H1 (cell line): ENCODE data around the gene HBS1L. TPM values are rescaled to one million over a fixed set of nuclear protein-coding genes. Genes with fewer than 3 reads are reported as not detected.

Experiments
- CTCF ChIA-PET: fragments of 300-600 bp; sonication (Branson Sonifier 250); formaldehyde crosslinking; loops from one replicate; lab custom pipeline; 2021; ENCODE audit not compliant: partially characterized antibody; lab: Charles Lee
- POLR2A ChIA-PET: fragments of 300-600 bp; sonication (Branson Sonifier 250); formaldehyde crosslinking; loops from one replicate; lab custom pipeline; 2021; ENCODE audit warnings: inconsistent platforms; ENCODE audit not compliant: partially characterized antibody; lab: Charles Lee
- DNase-seq, 2 experiments: peaks; one replicate each; pipeline versions ENCODE4 v3.0.0 to v3.0.0-alpha.2; 2010 to 2022; ENCODE audit warnings: low spot score in 2 of 2, low read depth in 1 of 2, mixed read lengths in 1 of 2
- FAIRE-seq: peaks from 2 replicates; lab custom pipeline; 2011; peaks lifted over from hg19 to GRCh38; lab: Jason Lieb, UNC
- H2AFZ ChIP-seq: 2 replicates; pipeline ENCODE4 v1.8.1; 2012; ENCODE audit warnings: low read length, inconsistent platforms
- H2AK5ac ChIP-seq: 2 replicates; pipeline ENCODE4 v1.6.1; 2013; ENCODE audit warnings: low read depth, low read length
- H2BK120ac ChIP-seq: replicated peaks from 2 replicates; pipeline ENCODE3; 2013; ENCODE audit warnings: low read depth, low read length, inconsistent platforms
- H2BK12ac ChIP-seq: 2 replicates; pipeline ENCODE4 v1.6.1; 2013; ENCODE audit warnings: low read depth, low read length
- H2BK15ac ChIP-seq: 2 replicates; pipeline ENCODE4 v1.6.1; 2013; ENCODE audit warnings: low read length
- H2BK20ac ChIP-seq: 2 replicates; pipeline ENCODE4 v1.6.1; 2013; ENCODE audit warnings: low read length
- H2BK5ac ChIP-seq: 2 replicates; pipeline ENCODE4 v1.6.1; 2013; ENCODE audit warnings: low read depth, low read length
- H3K14ac ChIP-seq: 2 replicates; pipeline ENCODE4 v1.6.1; 2013; ENCODE audit warnings: inconsistent platforms; ENCODE audit not compliant: insufficient read length
- H3K18ac ChIP-seq: 2 replicates; pipeline ENCODE4 v1.6.1; 2013; ENCODE audit warnings: low read length; ENCODE audit errors: extremely low read depth
- H3K23ac ChIP-seq: 2 replicates; pipeline ENCODE4 v1.6.1; 2013; ENCODE audit warnings: inconsistent platforms; ENCODE audit not compliant: insufficient read length
- H3K23me2 ChIP-seq: 2 replicates; pipeline ENCODE4 v1.6.1; 2013; ENCODE audit warnings: low read depth, low read length
- H3K27ac ChIP-seq: 2 replicates; pipeline ENCODE4 v1.6.1; 2011; ENCODE audit warnings: low read depth, low read length, inconsistent platforms
- H3K27me3 ChIP-seq, 4 experiments: replicated peaks in 1 of 4; 1 replicate in 1 of 4; 2 replicates in 3 of 4; pipeline versions ENCODE4 v1.6.1 to v1.8.1; 2011 to 2013; ENCODE audit warnings: low read length in 3 of 4, mild to moderate bottlenecking in 3 of 4, inconsistent platforms in 2 of 4, mixed read lengths in 2 of 4, moderate library complexity in 1 of 4; ENCODE audit not compliant: control insufficient read depth in 3 of 4, insufficient read depth in 3 of 4; ENCODE audit errors: extremely low read depth in 1 of 4
- H3K36me3 ChIP-seq, 4 experiments: 2 replicates each; pipeline versions ENCODE4 v1.6.1 to v1.8.1; 2011 to 2013; ENCODE audit warnings: mild to moderate bottlenecking in 4 of 4, low read length in 3 of 4, moderate library complexity in 2 of 4, control low read depth in 1 of 4, inconsistent platforms in 1 of 4; ENCODE audit not compliant: insufficient read depth in 4 of 4, control insufficient read depth in 2 of 4
- H3K4ac ChIP-seq: replicated peaks from 2 replicates; pipeline ENCODE3; 2013; ENCODE audit warnings: low read length, low read depth, mixed read lengths, inconsistent platforms; ENCODE audit not compliant: insufficient read length
- H3K4me1 ChIP-seq, 4 experiments: replicated peaks in 1 of 4; 1 replicate in 1 of 4; 2 replicates in 3 of 4; pipeline versions ENCODE4 v1.6.1 to v1.8.1; 2011 to 2013; ENCODE audit warnings: low read length in 3 of 4, inconsistent platforms in 2 of 4, mixed read lengths in 1 of 4; ENCODE audit not compliant: insufficient read depth in 4 of 4, control insufficient read depth in 3 of 4
- H3K4me2 ChIP-seq, 2 experiments: 2 replicates each; pipeline versions ENCODE4 v1.6.1 to v1.8.1; 2011 to 2013; ENCODE audit warnings: low read depth in 2 of 2, low read length in 2 of 2, control low read depth in 1 of 2, inconsistent platforms in 1 of 2, mild to moderate bottlenecking in 1 of 2; ENCODE audit not compliant: insufficient read depth in 1 of 2
- H3K4me3 ChIP-seq, 4 experiments: fragments of 200-600, 300-600 bp in 1 of 4; sonication (generic), shearing (Covaris generic), sonication (Bioruptor Twin) in 1 of 4; 2 replicates each; pipeline versions ENCODE4 v1.5.1 to v1.8.1; 2011 to 2016; ENCODE audit warnings: low read length in 4 of 4, low read depth in 3 of 4, control low read depth in 2 of 4, inconsistent platforms in 2 of 4, mild to moderate bottlenecking in 2 of 4, mixed read lengths in 1 of 4, moderate library complexity in 1 of 4; ENCODE audit not compliant: insufficient read depth in 2 of 4; ENCODE audit errors: extremely low read depth in 1 of 4
- H3K56ac ChIP-seq: replicated peaks from 2 replicates; pipeline ENCODE3; 2013; ENCODE audit warnings: low read depth, mild to moderate bottlenecking, mixed read lengths, low read length, inconsistent platforms; ENCODE audit not compliant: insufficient read length
- H3K79me1 ChIP-seq: 2 replicates; pipeline ENCODE4 v1.6.1; 2013; ENCODE audit warnings: low read depth, low read length, control low read depth
- H3K79me2 ChIP-seq, 2 experiments: 2 replicates each; pipeline versions ENCODE4 v1.6.1 to v1.8.1; 2012 to 2013; ENCODE audit warnings: low read length in 2 of 2, mild to moderate bottlenecking in 2 of 2, inconsistent platforms in 1 of 2; ENCODE audit not compliant: insufficient read depth in 2 of 2, control insufficient read depth in 1 of 2
- H3K9ac ChIP-seq, 4 experiments: replicated peaks in 1 of 4; 1 replicate in 1 of 4; 2 replicates in 3 of 4; pipeline versions ENCODE4 v1.6.1 to v1.8.1; 2011 to 2013; ENCODE audit warnings: low read depth in 3 of 4, low read length in 3 of 4, control low read depth in 2 of 4, mild to moderate bottlenecking in 2 of 4, moderate library complexity in 2 of 4, inconsistent platforms in 1 of 4; ENCODE audit errors: extremely low read depth in 1 of 4
- H3K9me3 ChIP-seq, 2 experiments: 2 replicates each; pipeline versions ENCODE4 v1.6.1 to v1.8.1; 2012 to 2013; ENCODE audit warnings: mild to moderate bottlenecking in 2 of 2, moderate library complexity in 2 of 2, control low read depth in 1 of 2, inconsistent platforms in 1 of 2, low read depth in 1 of 2, low read length in 1 of 2, mixed read lengths in 1 of 2; ENCODE audit not compliant: insufficient read depth in 2 of 2
- H4K20me1 ChIP-seq, 2 experiments: replicated peaks in 1 of 2; 2 replicates each; pipeline versions ENCODE3 to v1.8.1; 2011 to 2013; ENCODE audit warnings: inconsistent platforms in 2 of 2, low read length in 2 of 2, mild to moderate bottlenecking in 1 of 2; ENCODE audit not compliant: insufficient read depth in 2 of 2, control insufficient read depth in 1 of 2
- H4K5ac ChIP-seq: 2 replicates; pipeline ENCODE4 v1.6.1; 2013; ENCODE audit warnings: low read length, low read depth, mixed read lengths, inconsistent platforms; ENCODE audit not compliant: insufficient read length
- H4K8ac ChIP-seq: 2 replicates; pipeline ENCODE4 v1.8.0; 2013; ENCODE audit warnings: mild to moderate bottlenecking, moderate library complexity, low read length, inconsistent platforms; ENCODE audit not compliant: insufficient read depth; ENCODE audit errors: extremely low read depth
- H4K91ac ChIP-seq: replicated peaks from 2 replicates; pipeline ENCODE3; 2013; ENCODE audit warnings: low read length, mixed read lengths, inconsistent platforms; ENCODE audit not compliant: insufficient read length
- CEBPB ChIP-seq: IDR thresholded peaks from 2 replicates; pipeline ENCODE4 v1.6.1; 2012; ENCODE audit warnings: low read depth, low read length
- CTBP2 ChIP-seq: IDR thresholded peaks from 2 replicates; pipeline ENCODE4 v1.7.0; 2011; ENCODE audit warnings: borderline replicate concordance, mild to moderate bottlenecking, moderate library complexity, mixed read lengths, low read length; ENCODE audit not compliant: insufficient read depth, insufficient read length
- GABPA ChIP-seq: IDR thresholded peaks from 2 replicates; pipeline ENCODE4 v1.6.1; 2011; ENCODE audit warnings: mild to moderate bottlenecking, low read length, moderate library complexity, borderline replicate concordance; ENCODE audit not compliant: insufficient read depth
- MAFK ChIP-seq: IDR thresholded peaks from 2 replicates; pipeline ENCODE4 v1.6.1; 2012; ENCODE audit warnings: low read depth, mild to moderate bottlenecking, improper control_type of control experiment, low read length
- WGBS, 2 experiments: shearing (Covaris generic) in 1 of 2; methylation state at CpG; one replicate each; pipeline versions ENCODE4 v1.1.6 to v1.1.7; 2013 to 2015; ENCODE audit warnings: low lambda C conversion rate in 2 of 2, mixed read lengths in 2 of 2, inconsistent platforms in 1 of 2, low coverage in 1 of 2, missing lambda C conversion rate in 1 of 2; ENCODE audit not compliant: insufficient replicate concordance in 2 of 2, insufficient coverage in 1 of 2, insufficient read length in 1 of 2; ENCODE audit errors: extremely low coverage in 1 of 2, missing lambda C conversion rate in 1 of 2; 5-methylcytosine and 5-hydroxymethylcytosine counted together
- polyA plus RNA-seq, 7 experiments: library from polyadenylated mRNA; depleted of rRNA in 3 of 7; stranded (reverse) in 5 of 7; unstranded in 2 of 7; fragments of >200 nt in 5 of 7; fragments of 200-250 nt in 2 of 7; gene quantifications; 1 replicate in 5 of 7; 2 replicates in 1 of 7; 4 replicates in 1 of 7; pipeline versions ENCODE4 v1.2.1 to v1.2.3, GENCODE V29; 2011 to 2013; ENCODE audit warnings: missing spikeins in 2 of 7, mixed read lengths in 2 of 7
- total RNA-seq: library from RNA; stranded (reverse); fragmentation: NEBNext Ultra II Directional; extraction: Animal tissue kit (Norgen Biotek cat#: 25700); gene quantifications from 2 replicates; pipeline ENCODE4 v1.2.1, GENCODE V29; 2021
- TF ChIP-seq, protein P1 (sequence below), 3 experiments: IDR thresholded peaks; 1 replicate in 2 of 3; 2 replicates in 1 of 3; pipeline versions ENCODE4 v1.5.1 to v1.6.1; 2011; ENCODE audit warnings: low read length in 3 of 3, mild to moderate bottlenecking in 3 of 3, inconsistent platforms in 2 of 3, low read depth in 1 of 3, moderate library complexity in 1 of 3; ENCODE audit not compliant: insufficient read depth in 1 of 3; ENCODE audit errors: control extremely low read depth in 1 of 3

Gene HBS1L
- total and polyA plus RNA-seq, 2 of the 8 experiments (the other 6 are each of a cell fraction or from before 2014, with no cell fraction given), result 28.1 to 97.1 TPM

DNA sequence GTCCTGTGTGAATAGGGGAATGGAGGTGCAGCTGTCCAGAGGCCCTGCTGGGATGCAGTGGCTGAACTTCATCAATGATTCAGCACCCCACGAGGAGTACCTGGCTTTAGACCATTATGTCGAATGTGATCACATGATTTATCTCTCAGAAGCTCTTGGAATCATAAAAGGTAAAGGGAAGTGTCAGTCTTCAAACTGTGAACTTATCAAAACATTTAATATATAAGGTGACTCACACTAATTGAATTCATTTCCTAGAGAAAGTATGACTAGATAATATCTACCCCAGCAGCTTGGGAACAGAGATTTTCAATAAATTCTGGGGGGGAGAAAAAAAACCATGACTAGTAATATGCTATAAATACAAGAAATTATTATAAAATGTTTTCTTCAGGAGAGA, 134.2 kb downstream of the HBS1L start:
- H3K79me2 ChIP-seq, result no peaks in the 10 kb centered on the region
- no peak overlapping the region for H2AK5ac ChIP-seq
- no peak overlapping the region for H4K8ac ChIP-seq
- H3K23me2 ChIP-seq, result no peaks in the 10 kb centered on the region
- H3K14ac ChIP-seq, result no peak overlapping the region
- H3K18ac ChIP-seq, result no peak overlapping the region
- DNase-seq (no peak), FAIRE-seq (no peak)
- H3K9ac ChIP-seq, result no peak overlapping the region
- no peak overlapping the region for H3K27ac ChIP-seq
- 94% methylated on average over 2 of the region's 2 CpGs; no CpG with 5 or more reads in 1 of the 2 experiments for whole genome bisulfite sequencing, 2 experiments
- no peaks in the 10 kb centered on the region for H3K36me3 ChIP-seq
- ChIA-PET POLR2A (interaction anchor here (0.6 kb wide), 2 partner anchors 83 to 745 kb away, joined by 3 read pairs; no protein-coding TSS in a partner anchor), CTCF (interaction anchor here (0.8 to 1.8 kb wide), 3 partner anchors 18 to 767 kb away, joined by 3 to 6 read pairs (median 3); no protein-coding TSS in a partner anchor)
- H3K56ac ChIP-seq, result no peak overlapping the region
- H3K9me3 ChIP-seq, result no peaks in the 10 kb centered on the region
- no peak overlapping the region for H3K4me3 ChIP-seq
- H4K91ac ChIP-seq, result no peak overlapping the region
- no peak overlapping the region for H3K4me2 ChIP-seq
- H2BK20ac ChIP-seq, result no peak overlapping the region
- H2BK12ac ChIP-seq, result no peak overlapping the region
- no peaks in the 10 kb centered on the region for H4K20me1 ChIP-seq
- no peak overlapping the region for H4K5ac ChIP-seq
- no peaks in the 10 kb centered on the region; a peak in 1 of 7 replicates for H3K4me1 ChIP-seq
- no peak overlapping the region for H3K4ac ChIP-seq
- no peak overlapping the region for H2BK120ac ChIP-seq
- no peak overlapping the region for H2BK15ac ChIP-seq
- no peaks in the 10 kb centered on the region for H3K27me3 ChIP-seq
- H3K23ac ChIP-seq, result no peak overlapping the region
- TF ChIP-seq CEBPB, result no peak
- TF ChIP-seq, protein P1, sequence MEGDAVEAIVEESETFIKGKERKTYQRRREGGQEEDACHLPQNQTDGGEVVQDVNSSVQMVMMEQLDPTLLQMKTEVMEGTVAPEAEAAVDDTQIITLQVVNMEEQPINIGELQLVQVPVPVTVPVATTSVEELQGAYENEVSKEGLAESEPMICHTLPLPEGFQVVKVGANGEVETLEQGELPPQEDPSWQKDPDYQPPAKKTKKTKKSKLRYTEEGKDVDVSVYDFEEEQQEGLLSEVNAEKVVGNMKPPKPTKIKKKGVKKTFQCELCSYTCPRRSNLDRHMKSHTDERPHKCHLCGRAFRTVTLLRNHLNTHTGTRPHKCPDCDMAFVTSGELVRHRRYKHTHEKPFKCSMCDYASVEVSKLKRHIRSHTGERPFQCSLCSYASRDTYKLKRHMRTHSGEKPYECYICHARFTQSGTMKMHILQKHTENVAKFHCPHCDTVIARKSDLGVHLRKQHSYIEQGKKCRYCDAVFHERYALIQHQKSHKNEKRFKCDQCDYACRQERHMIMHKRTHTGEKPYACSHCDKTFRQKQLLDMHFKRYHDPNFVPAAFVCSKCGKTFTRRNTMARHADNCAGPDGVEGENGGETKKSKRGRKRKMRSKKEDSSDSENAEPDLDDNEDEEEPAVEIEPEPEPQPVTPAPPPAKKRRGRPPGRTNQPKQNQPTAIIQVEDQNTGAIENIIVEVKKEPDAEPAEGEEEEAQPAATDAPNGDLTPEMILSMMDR (IDR thresholded peaks at IDR 0.05; ENCODE audit: control extremely low read depth in 1 of 3, insufficient read depth in 1 of 3, low read depth in 1 of 3, low read length in 3 of 3), result no peak
- no peak for TF ChIP-seq CTBP2
- no peak for TF ChIP-seq MAFK
- no peak for TF ChIP-seq GABPA
- H3K79me1 ChIP-seq, result no peaks in the 10 kb centered on the region
- H2BK5ac ChIP-seq, result no peak overlapping the region
- H2AFZ ChIP-seq, result no peak overlapping the region
